Measurements from ENCODE around the gene TPT1.

TPT1 gene

DNA sequence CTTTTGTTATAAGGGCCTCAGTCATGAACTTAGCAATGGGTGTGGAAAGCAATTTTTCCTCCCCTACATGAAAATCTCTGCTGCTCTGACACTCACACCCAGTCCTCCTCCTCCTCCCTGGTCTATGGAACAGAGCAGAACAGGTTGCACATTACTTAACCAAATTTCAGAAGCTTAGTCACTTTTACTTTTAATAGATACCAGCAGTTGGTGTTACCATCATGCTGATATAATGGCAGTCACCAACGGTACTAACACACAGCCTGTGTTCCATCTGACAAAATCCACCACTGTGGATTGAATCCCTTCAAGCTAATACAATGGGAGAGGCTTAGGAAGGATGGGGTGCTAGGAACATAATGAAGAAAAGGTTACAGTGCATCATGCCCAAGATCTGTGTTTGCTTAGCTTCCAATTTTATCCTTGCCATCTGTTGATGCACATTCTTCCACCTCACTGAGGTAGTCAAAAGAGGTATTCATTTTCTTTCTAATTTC is 9.8 kb downstream of the TPT1 start:
- H3K27me3 ChIP-seq (ENCODE audit: low read length), result no peaks in the 10 kb centered on the region
- H3F3A ChIP-seq (ENCODE audit: insufficient read depth), result peaks cover 56% of the 10 kb centered on the region
- no peak overlapping the region for H3K27ac ChIP-seq (ENCODE audit: low read depth, low read length)
- no peaks in the 10 kb centered on the region for H3K9me2 ChIP-seq (replicated peaks; ENCODE audit: insufficient read depth, low read length)
- no peak overlapping the region for H3K4me2 ChIP-seq (ENCODE audit: low read depth, low read length, poor library complexity, severe bottlenecking)
- H4K20me1 ChIP-seq (ENCODE audit: low read depth, low read length), result peaks cover 24% of the 10 kb centered on the region
- H3K9ac ChIP-seq (ENCODE audit: low read length), result no peak overlapping the region
- peaks cover 5% of the 10 kb centered on the region for H3K36me3 ChIP-seq (ENCODE audit: low read length)
- TF ChIP-seq, protein P1, sequence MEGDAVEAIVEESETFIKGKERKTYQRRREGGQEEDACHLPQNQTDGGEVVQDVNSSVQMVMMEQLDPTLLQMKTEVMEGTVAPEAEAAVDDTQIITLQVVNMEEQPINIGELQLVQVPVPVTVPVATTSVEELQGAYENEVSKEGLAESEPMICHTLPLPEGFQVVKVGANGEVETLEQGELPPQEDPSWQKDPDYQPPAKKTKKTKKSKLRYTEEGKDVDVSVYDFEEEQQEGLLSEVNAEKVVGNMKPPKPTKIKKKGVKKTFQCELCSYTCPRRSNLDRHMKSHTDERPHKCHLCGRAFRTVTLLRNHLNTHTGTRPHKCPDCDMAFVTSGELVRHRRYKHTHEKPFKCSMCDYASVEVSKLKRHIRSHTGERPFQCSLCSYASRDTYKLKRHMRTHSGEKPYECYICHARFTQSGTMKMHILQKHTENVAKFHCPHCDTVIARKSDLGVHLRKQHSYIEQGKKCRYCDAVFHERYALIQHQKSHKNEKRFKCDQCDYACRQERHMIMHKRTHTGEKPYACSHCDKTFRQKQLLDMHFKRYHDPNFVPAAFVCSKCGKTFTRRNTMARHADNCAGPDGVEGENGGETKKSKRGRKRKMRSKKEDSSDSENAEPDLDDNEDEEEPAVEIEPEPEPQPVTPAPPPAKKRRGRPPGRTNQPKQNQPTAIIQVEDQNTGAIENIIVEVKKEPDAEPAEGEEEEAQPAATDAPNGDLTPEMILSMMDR (IDR thresholded peaks at IDR 0.05; ENCODE audit: insufficient read depth, low read length, poor library complexity, severe bottlenecking), result no peak
- no peak overlapping the region for H2AFZ ChIP-seq (ENCODE audit: low read depth, low read length, severe bottlenecking)
- H3K4me3 ChIP-seq (ENCODE audit: insufficient read depth, low read length, poor library complexity, severe bottlenecking), result no peak overlapping the region
- no peaks in the 10 kb centered on the region for H3K79me2 ChIP-seq (ENCODE audit: insufficient read depth, low read length)
- H3K9me3 ChIP-seq (ENCODE audit: insufficient read depth, low read length), result no peaks in the 10 kb centered on the region

DNA sequence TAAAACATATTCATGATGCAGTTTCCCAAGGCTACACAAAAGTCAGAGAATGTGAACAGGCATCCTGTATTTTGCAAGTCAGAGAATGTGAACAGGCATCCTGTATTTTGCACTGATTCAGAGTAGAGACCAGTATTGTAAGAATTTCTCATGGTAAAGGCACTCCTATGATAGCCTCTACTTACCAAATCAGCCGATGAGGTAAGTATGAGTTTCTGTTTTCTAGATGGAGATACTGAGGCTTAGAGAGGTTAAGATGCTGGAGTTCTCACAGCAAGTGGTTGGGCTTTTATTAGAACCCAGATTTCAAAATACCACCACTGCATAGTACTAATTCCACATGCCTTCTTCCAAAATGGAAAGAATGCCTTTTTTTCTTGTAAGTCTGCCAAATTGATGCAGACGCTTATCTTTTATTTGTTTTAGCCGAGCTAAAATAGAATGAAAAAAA is 12.3 kb downstream of the TPT1 start:
- Histone ChIP-seq H3K4me2 (ENCODE audit: low read depth, low read length, poor library complexity, severe bottlenecking) (no peak overlapping the region), H3F3A (ENCODE audit: insufficient read depth) (peaks cover 32% of the 10 kb centered on the region), H3K4me3 (ENCODE audit: insufficient read depth, low read length, poor library complexity, severe bottlenecking) (no peak overlapping the region), H3K36me3 (ENCODE audit: low read length) (no peaks in the 10 kb centered on the region), H4K20me1 (ENCODE audit: low read depth, low read length) (peaks cover 3% of the 10 kb centered on the region; the same call in 1 of the 2 replicates), H3K9ac (ENCODE audit: low read length) (no peak overlapping the region), H2AFZ (ENCODE audit: low read depth, low read length, severe bottlenecking) (no peak overlapping the region), H3K9me2 (replicated peaks; ENCODE audit: insufficient read depth, low read length) (no peaks in the 10 kb centered on the region), H3K9me3 (ENCODE audit: insufficient read depth, low read length) (no peaks in the 10 kb centered on the region), H3K79me2 (ENCODE audit: insufficient read depth, low read length) (no peaks in the 10 kb centered on the region), H3K27me3 (ENCODE audit: low read length) (no peaks in the 10 kb centered on the region), H3K27ac (ENCODE audit: low read depth, low read length) (no peak overlapping the region)
- TF ChIP-seq, protein P1 (IDR thresholded peaks at IDR 0.05; ENCODE audit: insufficient read depth, low read length, poor library complexity, severe bottlenecking), result no peak
- no peak for TF ChIP-seq EZH2phosphoT487 (conservative IDR thresholded peaks at IDR 0.05; ENCODE audit: low read length)

DNA sequence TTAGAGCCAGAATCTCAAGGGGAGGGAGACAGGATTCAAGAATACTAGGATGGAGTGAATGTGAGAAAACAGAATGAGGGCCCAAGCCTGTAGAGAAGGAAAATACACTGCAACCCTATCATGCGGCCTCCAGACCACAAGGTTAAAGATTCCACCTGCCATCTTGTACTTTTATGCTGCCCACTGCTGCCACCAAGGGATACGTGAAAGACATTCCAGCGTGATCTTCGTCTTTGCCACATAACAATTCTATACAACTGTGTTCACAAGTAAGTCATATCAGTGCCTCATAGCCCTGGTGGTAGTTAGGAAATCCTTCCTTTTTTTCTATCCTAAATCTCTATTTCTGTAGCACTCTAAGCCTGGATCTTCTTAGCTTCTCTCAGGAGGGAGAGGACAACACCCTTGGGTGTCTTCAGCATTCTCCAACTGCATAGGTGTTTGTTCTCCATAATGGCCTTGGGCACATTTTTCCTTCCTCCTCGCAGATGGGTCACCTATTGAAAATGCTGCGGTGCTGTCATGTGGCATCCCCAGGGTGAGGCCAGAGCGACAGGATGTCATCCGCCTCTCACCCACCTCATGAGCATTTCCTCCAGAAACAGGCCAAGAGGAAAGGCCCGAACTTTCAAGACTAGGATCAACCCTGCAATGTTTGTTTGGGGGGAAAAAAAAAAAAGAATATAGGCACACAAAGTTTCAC is 13.6 kb downstream of the TPT1 start:
- Histone ChIP-seq H3K4me3 (ENCODE audit: insufficient read depth, low read length, poor library complexity, severe bottlenecking) (no peak overlapping the region), H3K9me3 (ENCODE audit: insufficient read depth, low read length) (no peaks in the 10 kb centered on the region), H3K36me3 (ENCODE audit: low read length) (no peaks in the 10 kb centered on the region), H3K27me3 (ENCODE audit: low read length) (no peaks in the 10 kb centered on the region), H2AFZ (ENCODE audit: low read depth, low read length, severe bottlenecking) (no peak overlapping the region), H4K20me1 (ENCODE audit: low read depth, low read length) (peaks cover 3% of the 10 kb centered on the region; the same call in 1 of the 2 replicates), H3K9ac (ENCODE audit: low read length) (no peak overlapping the region), H3K4me2 (ENCODE audit: low read depth, low read length, poor library complexity, severe bottlenecking) (no peak overlapping the region), H3K9me2 (replicated peaks; ENCODE audit: insufficient read depth, low read length) (no peaks in the 10 kb centered on the region), H3K79me2 (ENCODE audit: insufficient read depth, low read length) (no peaks in the 10 kb centered on the region), H3K27ac (ENCODE audit: low read depth, low read length) (no peak overlapping the region), H3F3A (ENCODE audit: insufficient read depth) (peaks cover 19% of the 10 kb centered on the region)
- no peak for TF ChIP-seq EZH2phosphoT487 (conservative IDR thresholded peaks at IDR 0.05; ENCODE audit: low read length)
- TF ChIP-seq, protein P1 (IDR thresholded peaks at IDR 0.05; ENCODE audit: insufficient read depth, low read length, poor library complexity, severe bottlenecking), result no peak
